T1000 (cell line): Measurements from ENCODE around the gene ZNF460.

ENCODE experiments used
- DNase-seq: peaks from one replicate; lab custom pipeline; 2025; ENCODE audit warnings: mixed read lengths; lab: John Stamatoyannopoulos, UW

The ZNF460 gene

DNA sequence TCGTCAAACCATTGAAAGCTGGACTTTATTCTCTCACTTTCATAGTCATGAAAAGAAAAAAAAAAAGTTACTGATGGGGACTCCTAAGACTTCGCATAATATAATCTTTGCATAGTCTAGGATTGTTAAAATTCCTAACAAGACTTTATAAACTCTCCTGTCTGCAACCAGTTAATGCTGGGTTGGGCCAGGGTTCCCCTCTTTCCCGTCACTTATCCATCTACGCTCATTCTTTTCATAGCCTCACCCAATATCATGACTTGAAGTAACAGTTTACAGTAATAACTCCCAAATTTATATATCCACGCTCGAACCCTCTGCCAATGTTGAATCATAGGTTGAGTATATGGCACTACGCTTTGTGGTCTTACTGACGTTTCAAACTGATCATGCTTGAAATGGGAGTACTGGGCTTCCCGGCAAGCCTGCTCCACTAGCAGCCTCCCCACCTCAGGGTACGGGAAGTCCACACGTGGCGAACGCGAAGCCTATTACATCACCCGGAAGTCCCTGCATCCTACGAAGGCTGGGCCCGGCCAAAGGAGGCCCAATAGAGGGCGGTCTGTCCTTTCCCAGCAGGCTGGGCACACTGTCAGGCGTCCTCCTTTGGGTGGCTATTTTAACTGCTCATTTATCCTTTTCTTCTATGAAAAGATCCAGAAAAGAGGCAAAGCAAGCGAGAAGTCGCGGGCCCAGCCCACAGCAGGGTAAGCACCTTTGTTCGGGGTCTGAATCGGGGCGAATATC, 694 bp upstream of the ZNF460 start:
- peak; percentile 60 for DNase-seq

DNA sequence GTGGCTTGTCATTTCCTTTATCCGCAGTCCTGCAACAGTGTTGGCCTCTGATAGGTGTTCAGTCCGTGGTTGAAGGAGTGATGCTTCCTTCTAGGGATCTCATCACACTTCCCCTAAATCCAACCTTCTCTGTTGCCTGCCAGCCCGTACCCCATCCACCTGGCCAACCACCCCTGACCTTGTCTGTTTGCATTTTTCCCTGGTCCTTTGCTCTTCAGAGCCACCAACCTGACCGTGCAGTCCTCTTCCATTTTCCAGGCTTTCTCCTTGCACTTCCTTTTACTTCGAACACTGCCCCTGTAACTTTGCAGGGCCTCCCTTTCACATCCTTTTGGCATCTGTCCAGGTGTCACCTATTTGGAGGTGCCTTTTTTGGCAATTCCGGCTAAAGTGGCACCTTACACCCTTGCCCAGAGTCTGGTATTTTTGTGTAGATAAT, 696 bp downstream of the ZNF460 start:
- DNase-seq: no peak

GRCh38 chr19:57282011-57282643, 1.8 kb downstream of the ZNF460 start:
- DNase-seq: no peak

DNA sequence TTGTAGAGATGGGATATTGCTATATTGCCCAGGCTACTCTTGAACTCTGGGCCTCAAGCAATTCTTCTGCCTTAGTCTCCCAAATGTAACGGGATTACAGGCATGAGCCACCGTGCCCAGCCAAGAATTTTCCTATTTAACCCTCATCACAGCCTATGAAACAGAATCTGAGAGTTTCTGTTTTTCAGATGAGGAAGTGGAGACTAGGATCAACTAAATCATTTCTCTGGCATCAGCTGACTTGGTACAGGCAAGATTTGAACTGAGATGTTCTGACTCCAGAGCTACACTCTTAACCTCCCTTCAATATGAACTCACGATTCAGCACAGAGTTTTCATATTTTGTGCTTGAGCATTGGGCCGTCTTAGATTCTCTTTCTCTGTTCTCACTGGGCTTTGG, 8.1 kb downstream of the ZNF460 start:
- no peak for DNase-seq

DNA sequence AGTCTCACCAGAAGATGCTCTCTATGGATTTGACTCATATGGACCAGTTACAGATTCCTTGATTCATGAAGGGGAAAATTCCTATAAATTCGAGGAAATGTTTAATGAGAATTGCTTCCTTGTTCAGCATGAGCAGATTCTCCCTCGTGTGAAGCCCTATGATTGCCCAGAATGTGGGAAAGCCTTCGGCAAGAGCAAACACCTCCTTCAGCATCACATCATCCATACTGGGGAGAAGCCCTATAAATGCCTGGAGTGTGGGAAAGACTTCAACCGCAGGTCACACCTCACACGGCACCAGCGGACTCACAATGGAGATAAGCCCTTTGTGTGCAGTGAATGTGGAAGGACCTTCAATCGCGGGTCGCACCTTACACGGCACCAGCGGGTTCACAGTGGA, 10.7 kb downstream of the ZNF460 start:
- DNase-seq: no peak

- DNase-seq: no peak
Measured at GRCh38 chr19:57292547-57292946, 12.3 kb downstream of the ZNF460 start.

- no peak for DNase-seq
Measured at GRCh38 chr19:57293719-57294118, 13.4 kb downstream of the ZNF460 start.

DNA sequence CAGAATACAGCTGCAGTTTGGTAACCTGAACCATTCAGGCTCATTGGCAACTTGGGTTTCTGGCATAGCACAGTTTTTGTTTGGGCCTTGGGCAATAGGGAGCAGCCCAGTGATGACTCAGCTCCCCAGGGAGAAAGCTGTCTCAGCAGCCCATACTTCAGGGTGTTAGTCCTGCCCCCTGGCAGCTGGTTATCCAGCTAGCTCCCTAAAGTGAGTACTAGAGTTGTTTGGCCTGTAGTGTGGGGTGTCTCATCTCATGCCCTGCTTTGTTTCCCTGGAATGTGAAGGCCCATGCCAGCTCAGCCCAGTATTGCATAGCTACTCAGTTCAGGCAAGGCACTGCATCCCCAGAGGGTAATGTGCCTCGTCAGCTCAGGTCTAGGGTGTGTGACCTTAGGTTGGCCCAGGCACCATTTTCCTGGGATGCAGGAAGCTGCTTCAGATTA, 21.8 kb downstream of the ZNF460 start:
- DNase-seq: peak; percentile 89

DNA sequence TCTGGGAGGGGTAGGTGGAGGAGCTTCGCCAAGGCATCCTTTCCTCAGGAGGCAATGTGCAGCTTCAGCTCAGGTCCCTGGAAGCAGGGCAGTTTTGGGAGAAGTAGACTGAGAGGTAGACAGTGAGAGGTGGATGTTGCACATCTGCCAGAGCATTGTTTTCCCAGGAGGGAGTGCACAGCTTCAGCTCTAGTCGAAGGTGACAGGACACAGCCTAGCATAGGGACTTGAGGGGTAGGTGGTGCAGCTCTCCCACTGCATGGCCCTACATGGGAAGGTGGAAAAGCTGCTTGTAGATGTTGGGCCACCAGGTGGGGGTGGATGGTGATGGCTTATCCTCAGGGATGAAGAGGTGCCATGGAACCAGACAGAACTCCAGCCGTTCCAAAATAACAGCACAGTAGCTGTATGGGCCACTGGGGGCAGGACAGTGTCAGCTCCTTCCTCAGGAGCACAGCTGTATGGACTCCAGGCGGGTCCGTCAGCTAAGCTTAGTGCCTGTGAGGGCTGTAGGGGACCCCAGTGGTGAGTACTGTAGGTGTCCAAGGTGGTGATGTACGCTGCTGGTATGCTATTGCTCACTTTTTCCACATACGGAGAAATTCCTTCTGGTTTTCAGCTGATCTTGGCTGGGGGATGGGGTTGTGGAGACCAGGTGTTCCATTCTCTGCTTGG, 22.6 kb downstream of the ZNF460 start:
- no peak for DNase-seq

GRCh38 chr19:57305056-57305455, 24.8 kb downstream of the ZNF460 start:
- no peak for DNase-seq

- no peak for DNase-seq
Measured at GRCh38 chr19:57308514-57308913, 28.2 kb downstream of the ZNF460 start.

- no peak for DNase-seq
Measured at GRCh38 chr19:57310792-57311191, 30.5 kb downstream of the ZNF460 start.

DNA sequence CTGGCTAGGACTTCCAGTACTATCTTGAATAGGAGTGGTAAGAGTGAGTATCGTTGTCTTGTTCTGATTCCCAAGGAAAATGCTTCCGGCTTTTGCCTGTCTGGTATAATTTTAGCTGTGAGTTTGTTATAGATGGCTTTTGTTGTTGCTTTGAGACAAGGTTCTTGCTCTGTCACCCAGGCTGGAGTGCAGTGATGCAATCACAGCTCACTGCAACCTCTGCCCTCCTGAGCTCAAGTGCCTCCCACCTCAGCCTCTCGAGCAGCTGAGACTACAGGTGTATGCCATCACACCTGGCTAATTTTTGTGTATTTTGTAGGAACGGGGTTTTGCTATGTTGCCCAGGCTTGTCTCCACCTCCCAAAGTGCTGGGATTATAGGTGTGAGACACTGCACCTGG, 33.9 kb downstream of the ZNF460 start:
- DNase-seq: no peak

DNA sequence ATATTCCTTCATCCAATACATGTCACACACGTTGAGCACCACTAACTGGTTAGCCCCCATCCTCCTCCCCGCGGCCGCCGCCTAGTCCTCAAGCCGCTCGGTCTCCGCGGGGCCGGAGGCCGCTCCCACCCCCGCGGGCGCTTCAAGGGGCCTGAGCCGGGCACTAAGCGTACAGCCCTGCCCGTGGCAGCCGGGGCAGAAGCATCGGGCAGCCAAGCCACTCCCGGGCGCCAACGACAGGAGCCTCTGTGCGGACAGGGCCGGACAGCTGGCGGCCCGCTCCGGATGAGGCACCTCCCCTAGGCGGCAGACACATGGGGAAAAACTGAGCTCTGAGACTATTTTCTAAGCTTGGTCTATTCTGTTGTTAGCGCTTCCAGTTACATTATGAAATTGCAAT, 37.2 kb downstream of the ZNF460 start:
- DNase-seq: no peak

GRCh38 chr19:57319869-57320179, 39.5 kb downstream of the ZNF460 start:
- DNase-seq: no peak

GRCh38 chr19:57320180-57321084, 40.1 kb downstream of the ZNF460 start, which contains the start of gene ZNF543:
TSS of gene ZNF543 (plus strand) at chr19:57320472. CDS start at chr19:57320854, 382 bp downstream.
- DNase-seq: peak; percentile 90

GRCh38 chr19:57321116-57321515, 40.8 kb downstream of the ZNF460 start:
- DNase-seq: no peak

- DNase-seq: no peak
Measured at GRCh38 chr19:57321751-57322150, 41.5 kb downstream of the ZNF460 start.

GRCh38 chr19:57324992-57325391, 44.7 kb downstream of the ZNF460 start:
- no peak for DNase-seq

DNA sequence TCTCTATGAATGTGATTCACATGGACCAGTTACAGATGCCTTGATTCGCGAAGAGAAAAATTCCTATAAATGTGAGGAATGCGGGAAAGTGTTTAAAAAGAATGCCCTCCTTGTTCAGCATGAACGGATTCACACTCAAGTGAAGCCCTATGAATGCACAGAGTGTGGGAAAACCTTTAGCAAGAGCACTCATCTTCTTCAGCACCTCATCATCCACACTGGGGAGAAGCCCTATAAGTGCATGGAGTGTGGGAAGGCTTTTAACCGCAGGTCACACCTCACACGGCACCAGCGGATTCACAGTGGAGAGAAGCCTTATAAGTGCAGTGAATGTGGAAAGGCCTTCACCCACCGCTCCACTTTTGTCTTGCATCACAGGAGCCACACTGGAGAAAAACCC, 47.7 kb downstream of the ZNF460 start:
- no peak for DNase-seq

DNA sequence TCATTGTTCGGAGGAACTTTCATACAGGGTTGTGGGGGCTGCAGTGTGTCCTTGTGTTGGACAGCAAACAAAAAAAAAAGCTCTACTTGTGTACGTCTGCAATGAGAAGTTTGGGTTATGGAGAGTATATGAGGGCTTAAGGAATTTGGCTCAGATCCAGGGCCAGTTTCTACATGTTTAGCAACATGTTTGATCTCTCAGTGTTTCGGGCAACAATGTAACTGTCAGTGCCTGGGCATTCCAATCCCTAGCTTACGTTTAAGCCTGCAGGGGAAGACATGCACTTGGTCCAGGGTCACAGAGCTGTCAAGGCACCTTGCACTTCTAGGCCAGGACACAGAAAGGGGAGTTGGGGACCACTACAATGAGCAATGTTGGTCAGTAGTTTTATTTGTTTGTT, 53.9 kb downstream of the ZNF460 start:
- DNase-seq: no peak

- no peak for DNase-seq
Measured at GRCh38 chr19:57338877-57339276, 58.6 kb downstream of the ZNF460 start.
